ENCODE results near the gene NEURL1B.

Gene NEURL1B

DNA sequence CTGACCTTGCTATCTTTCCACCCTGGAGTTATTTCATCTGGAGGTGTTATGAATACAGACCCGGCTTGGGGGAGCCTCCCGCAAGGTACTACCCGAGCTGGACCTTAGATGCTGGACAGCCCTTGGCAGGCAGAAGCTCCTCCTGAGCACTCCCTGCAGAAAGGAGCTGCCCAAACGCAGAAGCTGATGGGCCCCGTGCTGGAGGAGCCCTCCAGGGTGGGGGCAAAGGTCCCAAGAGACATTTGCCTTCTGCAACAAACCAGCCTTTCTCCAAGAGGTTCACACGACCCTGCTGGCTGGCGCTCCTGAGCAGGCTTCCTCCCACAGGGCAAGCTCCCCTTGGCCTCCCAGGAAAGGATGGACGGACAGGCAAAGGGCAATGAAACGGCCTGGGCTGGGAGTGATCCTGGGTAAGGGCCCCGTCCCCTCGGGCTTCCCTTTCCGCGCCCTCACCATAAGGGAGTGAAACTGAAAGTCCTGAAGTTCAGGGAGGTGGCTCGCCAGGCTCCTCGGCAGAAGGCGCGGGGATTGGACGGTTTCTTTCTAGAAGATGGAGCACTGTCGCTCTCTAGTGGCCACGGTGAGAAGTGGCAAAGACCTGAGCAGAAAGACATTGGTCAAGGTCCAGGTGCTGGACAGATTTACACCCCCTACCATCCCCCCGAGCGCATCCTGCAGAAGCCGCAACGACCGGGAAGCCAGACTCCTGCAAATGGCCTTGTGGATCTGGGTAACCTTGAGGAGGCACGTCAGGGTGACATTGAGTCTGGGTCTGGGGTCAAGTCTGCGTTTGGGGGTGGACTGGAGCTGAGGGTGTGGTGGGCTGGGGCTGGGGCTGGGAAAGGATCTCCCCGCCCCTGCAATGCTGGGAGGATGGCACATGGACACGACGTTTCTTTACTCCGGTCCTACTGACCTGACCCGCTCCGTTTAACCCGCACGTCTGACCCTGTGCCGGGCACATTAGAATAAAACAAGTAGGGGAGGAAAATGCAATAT, 56.4 kb downstream of the NEURL1B start:
- TF ChIP-seq RAD21 (IDR thresholded peaks at IDR 0.05; ENCODE audit: low read depth) (peak; percentile 97), EP300 (IDR thresholded peaks at IDR 0.05; ENCODE audit: borderline replicate concordance) (no peak)

DNA sequence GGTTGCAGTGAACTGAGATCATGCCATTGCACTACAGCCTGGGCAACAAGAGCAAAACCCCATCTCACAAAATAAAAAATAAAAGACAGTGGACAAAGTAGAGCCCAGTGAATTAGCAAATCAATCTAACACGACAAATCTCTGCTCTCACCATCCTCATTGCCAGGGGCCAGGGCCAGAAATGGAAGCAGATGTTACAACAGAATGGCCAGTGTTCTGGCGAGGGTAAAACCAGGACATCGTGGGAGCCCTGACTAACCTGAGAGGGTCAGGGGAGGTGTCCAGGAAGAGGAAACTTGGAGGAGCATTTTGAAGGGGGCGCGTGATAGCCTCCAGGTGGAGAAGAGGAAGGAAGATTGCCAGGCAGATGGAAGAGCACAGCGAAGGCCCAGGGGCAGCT, 58.4 kb downstream of the NEURL1B start:
- TF ChIP-seq EGR1 (IDR thresholded peaks at IDR 0.05) = no peak
- TF ChIP-seq, protein P1, sequence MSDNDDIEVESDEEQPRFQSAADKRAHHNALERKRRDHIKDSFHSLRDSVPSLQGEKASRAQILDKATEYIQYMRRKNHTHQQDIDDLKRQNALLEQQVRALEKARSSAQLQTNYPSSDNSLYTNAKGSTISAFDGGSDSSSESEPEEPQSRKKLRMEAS (IDR thresholded peaks at IDR 0.05) = no peak
- no peak for TF ChIP-seq FOXM1 (IDR thresholded peaks at IDR 0.05; ENCODE audit: borderline replicate concordance, low read depth)
- TF ChIP-seq CEBPB (IDR thresholded peaks at IDR 0.05) = no peak
- TF ChIP-seq REST (IDR thresholded peaks at IDR 0.05; ENCODE audit: low read depth) = no peak
- no peak for TF ChIP-seq CREB1 (IDR thresholded peaks at IDR 0.05; ENCODE audit: low read depth)
- TF ChIP-seq EP300 (IDR thresholded peaks at IDR 0.05; ENCODE audit: borderline replicate concordance) = no peak
- TF ChIP-seq, protein P2, sequence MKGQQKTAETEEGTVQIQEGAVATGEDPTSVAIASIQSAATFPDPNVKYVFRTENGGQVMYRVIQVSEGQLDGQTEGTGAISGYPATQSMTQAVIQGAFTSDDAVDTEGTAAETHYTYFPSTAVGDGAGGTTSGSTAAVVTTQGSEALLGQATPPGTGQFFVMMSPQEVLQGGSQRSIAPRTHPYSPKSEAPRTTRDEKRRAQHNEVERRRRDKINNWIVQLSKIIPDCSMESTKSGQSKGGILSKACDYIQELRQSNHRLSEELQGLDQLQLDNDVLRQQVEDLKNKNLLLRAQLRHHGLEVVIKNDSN (IDR thresholded peaks at IDR 0.05) = no peak
- no peak for TF ChIP-seq YY1 (IDR thresholded peaks at IDR 0.05; ENCODE audit: low read depth)
- no peak for TF ChIP-seq NFIC (IDR thresholded peaks at IDR 0.05)

DNA sequence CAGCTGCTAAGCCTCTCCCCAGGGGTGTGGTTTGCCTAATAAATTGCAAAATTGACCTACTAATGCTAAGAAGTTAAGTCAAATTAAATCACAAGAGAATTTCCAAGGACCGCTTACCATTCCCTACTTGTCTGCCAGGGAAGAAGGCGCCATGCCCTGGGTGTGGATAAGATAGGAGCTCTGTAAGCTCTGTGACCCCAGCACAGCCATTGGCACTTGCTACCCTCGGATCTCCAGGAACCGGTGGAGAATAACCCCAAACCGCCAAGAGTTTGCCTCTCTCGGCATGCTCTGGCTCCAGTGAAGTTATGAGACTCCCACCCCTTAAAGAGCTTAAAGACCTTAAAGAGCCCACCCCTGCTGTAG, 58.9 kb downstream of the NEURL1B start:
- TF ChIP-seq TEAD4 (IDR thresholded peaks at IDR 0.05) (no peak), NFIC (IDR thresholded peaks at IDR 0.05) (no peak), EGR1 (IDR thresholded peaks at IDR 0.05) (no peak), EP300 (IDR thresholded peaks at IDR 0.05; ENCODE audit: borderline replicate concordance) (no peak), CEBPB (IDR thresholded peaks at IDR 0.05) (no peak), FOXM1 (IDR thresholded peaks at IDR 0.05; ENCODE audit: borderline replicate concordance, low read depth) (no peak), YY1 (IDR thresholded peaks at IDR 0.05; ENCODE audit: low read depth) (no peak), ZBTB7A (IDR thresholded peaks at IDR 0.05; ENCODE audit: low read depth) (no peak), RAD21 (IDR thresholded peaks at IDR 0.05; ENCODE audit: low read depth) (no peak), TAF1 (IDR thresholded peaks at IDR 0.05; ENCODE audit: low read depth) (no peak), REST (IDR thresholded peaks at IDR 0.05; ENCODE audit: low read depth) (no peak), TCF12 (IDR thresholded peaks at IDR 0.05; ENCODE audit: low read depth) (no peak), CREB1 (IDR thresholded peaks at IDR 0.05; ENCODE audit: low read depth) (no peak)
- TF ChIP-seq, protein P1 (IDR thresholded peaks at IDR 0.05) = no peak
- TF ChIP-seq, protein P2 (IDR thresholded peaks at IDR 0.05) = no peak

GRCh38 chr5:172700365-172701290, 59.6 kb downstream of the NEURL1B start:
- TF ChIP-seq EP300 (IDR thresholded peaks at IDR 0.05; ENCODE audit: borderline replicate concordance) (no peak), TCF12 (IDR thresholded peaks at IDR 0.05; ENCODE audit: low read depth) (peak; percentile 43; the same call in 1 of the 2 replicates)

DNA sequence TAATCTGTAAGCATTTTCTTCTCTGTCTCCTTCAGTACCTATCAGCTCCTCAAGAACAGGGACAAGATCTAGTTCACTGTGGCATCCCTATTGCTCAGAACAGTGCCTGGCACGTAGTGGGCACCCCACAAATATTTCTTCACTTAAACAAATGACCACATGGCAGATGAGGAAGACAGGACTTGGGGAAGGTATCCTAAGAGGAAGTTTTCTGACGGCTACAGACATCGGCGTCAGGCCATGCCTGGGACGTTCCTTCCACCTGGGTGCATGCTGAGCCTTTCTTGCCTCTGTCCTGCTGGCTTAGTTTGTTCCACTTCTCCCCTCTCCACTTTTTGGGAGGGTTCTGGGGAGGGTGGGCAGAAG, 60.2 kb downstream of the NEURL1B start:
- TF ChIP-seq ZBTB7A (IDR thresholded peaks at IDR 0.05; ENCODE audit: low read depth) = no peak

- TF ChIP-seq CREB1 (IDR thresholded peaks at IDR 0.05; ENCODE audit: low read depth) (no peak), ZBTB7A (IDR thresholded peaks at IDR 0.05; ENCODE audit: low read depth) (no peak), FOXM1 (IDR thresholded peaks at IDR 0.05; ENCODE audit: borderline replicate concordance, low read depth) (no peak), RAD21 (IDR thresholded peaks at IDR 0.05; ENCODE audit: low read depth) (no peak), EGR1 (IDR thresholded peaks at IDR 0.05) (no peak), TCF12 (IDR thresholded peaks at IDR 0.05; ENCODE audit: low read depth) (no peak), CEBPB (IDR thresholded peaks at IDR 0.05) (no peak), EP300 (IDR thresholded peaks at IDR 0.05; ENCODE audit: borderline replicate concordance) (no peak), REST (IDR thresholded peaks at IDR 0.05; ENCODE audit: low read depth) (no peak), TEAD4 (IDR thresholded peaks at IDR 0.05) (no peak), NFIC (IDR thresholded peaks at IDR 0.05) (no peak), YY1 (IDR thresholded peaks at IDR 0.05; ENCODE audit: low read depth) (no peak), TAF1 (IDR thresholded peaks at IDR 0.05; ENCODE audit: low read depth) (no peak)
- TF ChIP-seq, protein P1 (IDR thresholded peaks at IDR 0.05) = no peak
- TF ChIP-seq, protein P2 (IDR thresholded peaks at IDR 0.05) = no peak
Measured at GRCh38 chr5:172703952-172704351, 62.9 kb downstream of the NEURL1B start.
